ENCODE results near the gene PLCL1. TPM values are rescaled to one million over a fixed set of nuclear protein-coding genes. Genes with fewer than 3 reads are reported as not detected.
A peak's percentile ranks its signal among the peaks of the same experiment; 100 is the strongest.

Gene PLCL1
- total RNA-seq, 1 donor from 2014 or later: 0.20 TPM

DNA sequence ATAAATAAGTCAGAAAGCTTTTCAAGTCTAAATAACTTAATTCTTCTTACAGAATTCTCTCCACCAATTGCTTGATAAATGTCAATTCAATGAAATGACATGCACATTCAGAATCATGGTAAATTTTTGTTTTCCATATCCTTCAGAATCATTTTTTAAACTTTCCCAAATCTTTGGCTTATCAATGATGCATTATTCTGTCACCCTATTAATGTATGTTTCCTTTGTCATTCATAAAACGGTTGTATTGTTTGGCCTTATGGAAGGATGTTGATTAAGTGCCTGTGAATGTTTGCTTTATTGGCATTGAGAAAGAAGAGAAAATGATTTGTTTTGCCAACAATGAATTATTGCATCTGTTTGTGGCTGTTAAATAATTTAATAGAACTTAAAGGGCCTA, 260.9 kb downstream of the PLCL1 start:
- ATAC-seq: no peak

DNA sequence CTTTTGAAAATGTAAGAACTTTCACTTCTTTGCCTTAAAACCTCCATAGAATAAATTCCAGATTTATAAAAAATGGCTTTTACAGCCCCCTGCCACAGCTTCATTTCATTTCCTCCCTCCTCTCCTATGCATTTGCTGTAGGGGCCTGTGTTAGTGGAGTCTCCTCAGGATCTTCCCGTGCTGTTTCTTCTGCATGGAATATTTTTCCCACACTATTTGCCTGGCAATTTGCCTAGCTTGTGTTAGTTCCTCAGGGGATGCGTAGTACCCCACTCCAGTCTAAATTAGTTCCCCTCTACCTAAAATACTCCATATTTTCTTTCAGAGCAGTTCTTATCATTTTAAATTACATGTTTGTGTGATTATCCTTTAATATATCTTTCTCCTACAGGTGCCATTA, 262.2 kb downstream of the PLCL1 start:
- no peak for ATAC-seq

DNA sequence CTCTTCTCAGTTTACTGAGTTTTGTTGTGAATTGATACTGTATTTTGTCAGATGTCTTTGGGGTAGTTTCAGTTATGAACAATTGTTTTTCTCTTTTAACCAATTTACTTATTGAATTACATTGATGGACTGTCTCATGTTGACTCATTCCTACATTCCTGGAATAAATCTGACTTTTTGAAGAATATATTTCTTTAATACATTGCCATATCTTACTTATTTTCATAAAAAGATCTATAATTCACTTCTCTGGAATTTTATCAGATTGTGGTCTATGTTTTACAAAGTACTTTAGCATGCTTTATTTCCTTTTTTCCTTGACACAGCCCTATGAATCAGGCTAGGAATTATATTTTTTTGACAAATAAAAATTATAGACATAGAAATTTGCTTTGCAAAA, 268.3 kb downstream of the PLCL1 start:
- no peak for ATAC-seq

DNA sequence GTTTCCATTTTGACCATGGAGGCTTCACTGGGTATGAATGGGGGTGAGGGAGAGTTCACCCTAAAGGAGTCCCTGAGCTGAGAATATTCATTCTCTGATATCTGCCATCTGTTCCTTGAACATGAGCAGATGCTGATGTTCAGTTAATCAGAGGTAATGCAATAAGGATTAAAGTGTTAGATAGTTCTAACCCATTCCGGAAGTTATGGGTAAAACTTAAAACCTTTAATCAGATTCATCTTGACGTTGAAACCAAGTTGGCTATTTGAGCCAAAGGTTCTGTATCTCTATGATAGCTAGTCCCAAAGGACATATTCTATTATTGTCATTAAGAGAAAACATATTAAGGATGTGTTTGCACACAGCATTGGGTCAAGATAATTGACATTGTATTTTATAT, 268.9 kb downstream of the PLCL1 start:
- no peak for ATAC-seq

DNA sequence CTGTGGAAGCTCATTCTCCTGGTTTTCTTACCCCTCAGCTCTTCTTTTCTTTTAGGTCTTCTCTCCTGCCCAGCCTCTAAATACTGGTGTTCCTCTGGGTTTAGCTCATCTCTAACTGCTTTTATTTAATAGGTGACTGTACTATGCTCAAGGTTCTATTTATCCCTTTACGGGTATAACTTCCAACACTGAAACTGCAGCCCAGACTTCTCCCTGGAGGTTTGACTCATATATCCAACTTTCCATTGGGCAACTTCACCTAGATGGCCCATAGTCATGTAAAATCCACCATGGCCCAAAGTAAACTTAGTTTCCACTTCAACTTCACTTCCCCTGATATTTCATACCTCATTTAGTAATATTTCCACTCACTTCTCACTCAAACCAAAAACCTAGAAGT, 273.1 kb downstream of the PLCL1 start:
- ATAC-seq: no peak

DNA sequence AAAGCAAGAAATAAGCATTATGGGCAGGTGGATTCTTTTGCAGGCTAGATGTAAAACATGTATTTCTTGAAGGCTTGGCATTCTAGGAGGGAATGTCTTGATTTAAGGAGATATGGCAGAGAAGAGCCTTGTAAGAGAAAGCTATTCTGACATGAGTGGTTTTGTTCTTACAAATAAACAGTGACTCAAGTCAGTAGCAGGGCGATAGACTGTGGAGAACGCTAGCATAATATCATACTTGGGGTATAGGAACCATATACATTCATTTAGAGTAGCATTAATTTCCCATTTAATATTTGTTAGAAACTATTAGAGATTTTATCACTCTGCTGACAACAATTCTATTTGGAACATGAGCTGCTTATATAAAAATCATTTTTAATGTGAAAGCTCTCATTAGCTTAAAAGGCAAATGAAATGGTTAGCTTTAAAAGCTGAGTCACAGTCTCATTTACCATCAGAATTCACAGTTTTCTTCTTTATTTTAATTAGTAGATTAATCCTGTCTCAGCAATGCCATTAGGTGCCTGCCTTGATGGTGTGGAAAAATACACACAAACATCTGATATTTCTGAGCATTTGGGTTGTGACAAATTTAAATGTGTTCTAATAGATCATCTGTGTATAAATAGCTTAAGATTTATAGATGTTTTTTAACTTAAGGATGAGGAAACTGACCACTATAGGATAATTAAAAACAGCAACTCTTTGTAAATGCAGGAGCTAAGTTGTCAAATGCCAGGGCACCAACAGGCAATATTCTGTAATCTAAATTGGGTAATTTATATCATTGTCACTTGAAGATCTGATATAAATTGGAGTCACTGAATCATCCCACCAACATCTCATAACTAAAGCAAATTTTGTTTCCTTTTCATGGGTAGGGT, 276.7 kb downstream of the PLCL1 start:
- ATAC-seq: no peak

DNA sequence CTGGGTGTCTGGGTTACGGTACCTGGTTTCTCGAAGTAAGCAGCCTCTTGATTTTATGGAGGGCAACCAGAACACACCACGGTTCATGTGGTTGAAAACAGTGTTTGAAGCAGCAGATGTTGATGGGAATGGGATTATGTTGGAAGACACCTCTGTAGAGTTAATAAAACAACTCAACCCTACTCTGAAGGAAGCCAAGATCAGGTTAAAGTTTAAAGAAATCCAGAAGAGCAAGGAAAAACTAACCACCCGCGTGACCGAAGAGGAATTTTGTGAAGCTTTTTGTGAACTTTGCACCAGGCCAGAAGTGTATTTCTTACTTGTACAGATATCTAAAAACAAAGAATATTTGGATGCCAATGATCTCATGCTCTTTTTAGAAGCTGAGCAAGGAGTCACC, 279.8 kb downstream of the PLCL1 start:
- no peak for ATAC-seq

DNA sequence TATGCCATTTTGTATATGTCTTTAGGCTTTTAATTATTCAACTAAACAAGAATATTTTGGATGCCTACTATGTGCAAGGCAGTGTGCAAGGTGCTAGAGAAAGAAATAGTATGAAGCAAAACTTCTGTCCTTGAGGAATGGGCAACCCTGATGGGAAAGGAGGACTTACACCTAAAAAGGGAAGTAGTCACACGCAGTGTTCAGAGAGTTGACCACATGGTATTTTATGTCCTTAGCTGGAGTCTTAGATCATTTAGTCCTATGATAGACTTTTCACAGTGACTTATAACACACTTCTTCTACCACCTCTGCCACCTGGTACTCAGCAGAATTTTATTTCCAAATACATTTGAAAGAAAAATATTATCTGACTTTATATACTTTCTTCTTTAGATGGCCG, 291.6 kb downstream of the PLCL1 start:
- no peak for ATAC-seq

DNA sequence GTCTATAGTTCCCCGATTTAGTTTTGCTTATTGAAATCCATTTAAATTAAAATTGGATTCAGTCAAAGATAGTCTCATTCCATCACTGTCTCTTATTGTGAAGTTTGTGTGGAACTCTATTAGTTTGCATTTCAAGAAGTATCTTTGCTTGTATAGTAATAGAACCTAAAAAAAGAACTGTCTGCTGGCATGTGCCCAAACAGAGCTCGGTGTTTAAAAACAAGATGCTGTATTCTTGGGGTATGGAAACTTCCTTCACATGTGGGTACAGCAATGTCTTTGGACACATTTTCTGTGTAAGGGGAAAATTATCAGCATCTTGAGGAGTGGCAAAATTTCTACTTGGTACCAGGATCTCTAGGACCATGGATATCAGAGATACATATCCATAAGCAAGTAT, 292.6 kb downstream of the PLCL1 start:
- ATAC-seq: no peak

DNA sequence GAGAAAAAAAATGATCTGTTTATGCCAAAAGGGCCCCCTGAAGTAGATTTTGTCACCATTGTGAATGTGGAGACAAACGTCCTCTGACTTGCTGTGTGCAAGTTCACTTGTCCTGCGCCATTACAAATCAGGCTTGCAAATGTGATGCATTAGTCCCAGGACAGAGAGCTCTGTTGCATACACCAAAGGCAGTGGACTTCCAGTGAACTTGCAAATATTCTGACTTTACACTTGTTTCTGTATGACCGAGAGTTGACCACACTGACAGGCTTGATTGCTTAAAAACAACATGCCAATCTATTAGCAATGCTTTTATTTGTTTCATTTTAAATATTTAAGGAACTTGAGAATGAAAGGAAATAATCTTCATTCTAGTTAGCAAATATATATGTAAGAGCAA, 293.2 kb downstream of the PLCL1 start:
- ATAC-seq: no peak

DNA sequence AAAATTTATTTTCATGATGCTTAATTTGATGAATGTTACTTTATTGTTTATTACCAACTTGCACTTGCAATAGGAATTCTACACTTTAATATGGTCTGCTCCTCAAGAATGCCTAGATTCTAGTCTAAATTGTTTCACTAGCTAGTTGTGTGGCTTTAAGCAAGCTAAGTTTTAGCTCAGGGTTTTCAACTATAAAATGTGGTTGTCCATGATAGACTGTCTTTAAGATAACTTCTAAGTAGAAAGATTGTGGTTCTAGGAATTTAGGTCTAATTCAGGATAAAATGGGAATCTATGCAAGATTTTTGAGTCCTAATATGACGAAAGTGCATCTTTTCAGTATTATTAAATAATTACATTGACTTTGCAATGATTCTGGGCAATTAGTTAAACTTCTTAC, 294.0 kb downstream of the PLCL1 start:
- no peak for ATAC-seq

DNA sequence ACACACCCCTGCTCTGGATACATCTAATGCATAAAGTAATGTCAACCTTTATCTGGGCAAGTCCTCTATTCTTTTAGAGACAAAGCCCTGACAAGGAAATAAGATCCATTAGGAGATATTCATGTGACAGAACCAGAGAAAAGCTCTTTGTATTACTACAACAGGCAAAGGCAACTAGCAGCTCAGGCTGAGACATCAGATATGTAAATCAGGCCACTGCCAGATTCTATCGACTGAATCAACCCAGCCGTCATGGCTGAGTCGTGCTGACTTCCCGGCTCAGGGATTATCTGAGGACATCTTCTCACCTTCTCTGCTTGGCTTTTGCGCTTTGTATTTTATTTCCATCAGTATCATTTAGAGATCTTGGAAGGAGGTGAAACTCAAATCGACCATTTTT, 294.5 kb downstream of the PLCL1 start:
- ATAC-seq: no peak

DNA sequence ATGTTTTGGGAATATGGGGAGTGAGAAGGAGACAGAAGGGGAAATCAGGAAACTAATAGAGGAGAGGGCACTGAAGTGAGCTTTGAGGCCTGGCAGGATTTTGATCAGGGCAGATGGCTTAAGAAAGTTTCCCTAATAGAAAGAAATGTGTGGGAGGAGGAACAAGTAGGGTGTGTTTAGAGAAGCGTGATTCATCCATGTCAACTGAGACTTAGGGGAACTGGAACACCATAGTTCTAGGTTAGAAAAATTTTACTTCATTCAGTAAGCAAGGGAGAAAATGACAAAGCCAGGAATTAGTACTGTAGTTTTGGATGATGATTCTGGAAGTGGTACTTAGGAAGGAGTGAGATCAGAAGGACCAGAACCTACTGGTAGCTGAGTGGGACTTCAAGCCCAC, 296.0 kb downstream of the PLCL1 start:
- ATAC-seq: peak; percentile 32

DNA sequence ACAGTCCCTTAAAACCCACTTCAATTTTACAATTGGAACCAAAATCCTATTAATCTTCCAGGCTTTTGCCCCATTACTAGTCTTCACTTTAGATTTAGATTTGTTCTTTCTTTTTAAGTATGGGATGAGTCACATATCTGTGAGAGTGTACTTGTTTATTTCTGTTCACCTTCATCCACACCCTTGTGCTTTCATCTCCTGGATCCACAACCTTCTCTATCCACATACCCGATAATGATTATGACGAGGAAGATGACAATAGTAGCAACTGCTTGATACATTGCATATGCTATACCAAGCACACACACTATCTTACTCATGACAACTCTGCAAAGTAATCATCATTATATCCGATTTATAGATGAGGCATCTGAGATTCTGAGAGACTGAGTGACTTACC, 297.3 kb downstream of the PLCL1 start:
- ATAC-seq: no peak

DNA sequence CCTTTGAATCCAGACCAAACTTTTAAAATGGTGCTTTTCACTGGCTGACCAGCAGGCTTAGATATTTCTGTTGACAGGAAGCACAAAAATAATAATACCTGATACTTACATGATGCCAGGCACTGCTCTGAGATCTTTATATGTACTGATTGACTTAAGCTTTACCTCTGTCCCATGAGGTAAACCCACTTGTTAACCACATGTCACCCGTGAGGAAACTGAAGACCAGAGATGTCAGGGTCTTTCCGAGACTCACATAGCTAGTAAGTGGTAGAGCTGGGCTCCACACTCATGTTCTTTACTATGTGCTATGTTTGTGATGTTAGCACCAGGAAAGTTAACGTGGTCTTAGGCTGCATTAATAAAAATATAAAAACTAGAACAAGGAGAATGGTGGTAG, 297.7 kb downstream of the PLCL1 start:
- ATAC-seq: no peak

DNA sequence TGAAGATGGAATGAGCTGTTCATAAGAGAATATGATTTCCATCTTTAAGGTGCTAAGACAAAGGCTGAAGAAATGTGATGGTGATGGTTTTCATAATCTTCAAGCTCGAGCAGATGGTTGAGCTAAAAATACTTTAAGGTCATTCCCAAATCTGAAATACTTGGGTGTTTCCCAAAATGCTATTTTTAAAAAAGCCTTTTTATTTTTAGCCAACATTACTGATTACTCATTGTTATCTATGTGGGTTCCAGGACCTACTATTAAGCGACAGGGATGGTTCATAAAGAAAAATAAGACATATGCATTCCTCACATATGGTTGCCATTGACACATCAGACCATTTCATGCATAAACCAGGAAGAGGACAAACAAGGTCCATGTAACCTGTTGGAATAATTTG, 298.5 kb downstream of the PLCL1 start:
- ATAC-seq: no peak

DNA sequence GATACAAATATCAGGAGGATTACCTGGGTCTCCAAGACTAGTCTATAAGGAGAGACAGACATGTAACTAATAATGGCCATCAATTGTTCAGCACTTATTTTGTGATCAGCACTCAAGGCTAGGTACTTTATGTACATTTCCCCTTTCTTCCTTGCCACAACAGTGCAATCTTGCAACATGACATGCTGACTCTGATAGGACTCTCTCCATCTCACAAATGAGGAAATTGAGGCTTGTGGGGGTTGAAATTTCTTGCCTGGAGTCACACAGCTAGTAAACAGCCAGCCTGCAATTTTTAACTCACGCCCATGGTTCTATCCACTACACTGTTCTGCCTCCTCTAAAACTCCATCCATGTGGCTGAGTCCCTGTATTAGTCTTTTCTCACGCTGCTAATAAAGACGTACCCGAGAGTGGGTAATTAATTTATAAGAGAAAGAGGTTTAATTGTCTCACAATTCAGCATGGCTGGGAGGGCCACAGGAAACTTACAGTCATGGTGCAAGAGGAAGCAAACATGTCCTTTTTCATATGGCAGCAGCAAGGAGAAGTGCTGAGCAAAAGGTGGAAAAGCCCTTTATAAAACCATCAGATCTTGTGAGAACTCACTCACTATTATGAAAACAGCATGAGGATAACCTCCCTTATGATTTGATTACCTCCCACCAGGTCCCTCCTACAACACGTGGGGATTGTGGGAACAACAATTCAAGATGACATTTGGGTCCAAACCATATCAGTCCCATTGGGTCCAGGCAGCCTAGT, 302.4 kb downstream of the PLCL1 start:
- ATAC-seq: no peak

DNA sequence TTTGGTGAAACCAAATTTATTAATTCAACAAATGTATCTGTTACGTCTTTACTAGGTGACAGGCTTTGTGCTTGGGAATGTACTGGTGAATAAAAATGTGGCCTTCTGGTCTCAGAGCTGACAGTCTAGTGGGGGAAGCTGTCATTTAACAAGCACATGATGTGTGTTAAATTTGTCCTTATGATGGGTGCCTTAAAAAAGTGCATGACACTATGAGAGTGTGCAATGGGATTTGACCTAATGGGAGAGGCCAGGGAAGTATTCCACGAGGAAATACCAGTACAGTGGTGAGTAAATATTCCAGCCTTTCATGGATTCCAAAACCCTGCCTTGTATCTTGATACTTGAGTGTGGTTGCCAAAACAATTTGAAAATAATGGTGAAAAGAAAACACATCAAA, 308.9 kb downstream of the PLCL1 start:
- ATAC-seq: no peak

DNA sequence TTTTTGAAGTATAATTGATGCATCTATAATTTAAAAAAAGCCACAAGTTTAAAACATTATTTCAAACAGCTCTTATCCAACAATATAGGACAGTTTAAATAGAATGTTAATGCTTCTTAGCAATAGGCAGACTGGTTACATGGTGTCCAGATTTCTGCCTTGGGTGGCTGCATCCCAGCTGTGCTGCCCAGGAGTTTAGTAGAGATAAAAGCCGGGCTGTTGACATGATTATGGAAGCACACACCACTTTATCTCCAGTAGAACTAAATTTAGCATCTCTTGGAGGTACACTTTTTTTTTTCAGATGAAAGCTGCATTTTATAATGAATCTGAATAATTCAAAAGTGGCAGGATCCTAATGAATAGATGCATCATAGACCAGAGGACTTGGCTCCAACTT, 309.7 kb downstream of the PLCL1 start:
- no peak for ATAC-seq

DNA sequence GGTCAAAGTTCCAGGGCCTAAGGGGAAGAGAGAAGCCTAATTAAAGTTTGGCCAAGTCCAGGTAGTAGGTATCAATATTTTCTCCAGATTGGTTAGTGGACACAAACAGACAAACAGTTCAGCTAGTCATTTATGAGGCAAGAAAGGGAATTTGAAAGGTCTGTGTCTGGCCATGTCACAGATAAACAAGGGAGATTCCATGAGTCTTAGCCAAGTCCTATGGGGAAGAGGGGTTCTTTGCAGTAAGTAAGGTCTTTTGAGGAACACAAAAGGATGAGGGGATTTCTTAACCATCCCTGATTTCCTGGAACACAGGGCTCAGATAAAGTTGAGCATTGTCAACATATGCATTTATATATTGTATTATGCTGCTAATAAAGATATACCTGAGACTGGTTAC, 310.8 kb downstream of the PLCL1 start:
- ATAC-seq: no peak

DNA sequence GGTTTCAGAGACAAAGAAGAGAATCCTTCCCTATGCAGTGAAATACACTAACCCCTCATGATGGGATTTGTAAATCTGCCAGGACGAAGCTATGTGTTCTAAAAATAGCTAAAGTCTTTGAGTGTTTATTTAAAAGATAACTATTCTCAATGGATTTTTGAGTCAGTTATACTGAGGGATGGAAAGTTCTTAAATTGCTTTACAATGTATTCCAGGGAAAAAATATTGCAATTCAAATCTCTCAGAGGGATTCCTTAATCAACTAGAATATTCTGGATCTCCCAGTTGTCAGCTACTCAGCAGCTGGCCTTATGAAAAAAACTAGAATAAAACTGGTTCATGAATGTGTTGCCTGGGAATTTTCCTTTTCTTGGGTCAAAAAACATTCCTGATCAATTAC, 312.4 kb downstream of the PLCL1 start:
- ATAC-seq: no peak

DNA sequence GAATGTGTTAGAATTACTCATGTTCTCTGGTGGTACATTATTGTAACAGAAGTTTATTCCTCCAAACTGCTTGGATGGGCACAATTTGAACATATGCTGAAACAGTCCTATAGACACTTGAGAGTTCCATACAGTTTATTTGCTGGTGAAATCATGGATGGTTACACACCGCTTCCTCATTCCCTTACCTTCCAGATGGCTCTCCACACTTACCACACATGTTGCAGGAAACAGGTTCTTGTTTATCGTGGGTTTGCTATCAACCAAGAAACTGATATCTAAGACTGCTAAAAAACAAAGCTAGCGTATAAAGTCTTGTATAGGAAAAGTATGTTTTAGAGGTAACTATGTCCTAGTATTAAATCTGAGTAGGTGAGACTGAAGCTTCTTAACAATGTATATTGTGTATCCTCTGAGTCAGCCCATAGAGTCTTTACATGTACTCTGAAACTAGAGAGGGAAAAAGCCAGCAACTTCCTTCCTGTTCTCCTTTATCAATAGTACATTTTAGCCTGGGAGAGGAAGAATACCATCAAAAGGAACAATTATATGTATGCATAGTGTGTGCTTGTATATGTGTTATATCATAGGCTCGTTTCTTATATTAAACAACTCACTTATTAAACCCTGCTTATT, 313.1 kb downstream of the PLCL1 start:
- no peak for ATAC-seq

DNA sequence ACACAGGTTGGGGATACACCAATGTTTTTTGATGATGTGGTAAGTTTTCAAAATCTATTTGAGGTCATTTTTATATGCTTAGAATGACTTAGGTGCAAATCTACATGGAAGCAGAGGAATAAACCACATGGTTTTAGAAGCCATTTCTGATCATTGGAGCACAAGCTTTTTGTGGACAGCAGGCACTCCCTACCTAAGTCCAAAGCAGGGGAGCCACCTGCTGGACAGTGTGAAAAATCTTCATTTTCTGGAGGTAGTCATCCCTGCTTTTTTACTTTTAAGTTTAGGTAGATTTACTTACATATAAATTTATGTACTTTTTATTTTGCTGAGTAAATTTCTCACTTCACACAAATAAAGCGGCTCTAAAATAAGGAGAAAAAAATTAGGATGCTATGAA, 323.2 kb downstream of the PLCL1 start:
- peak; percentile 57 for ATAC-seq

DNA sequence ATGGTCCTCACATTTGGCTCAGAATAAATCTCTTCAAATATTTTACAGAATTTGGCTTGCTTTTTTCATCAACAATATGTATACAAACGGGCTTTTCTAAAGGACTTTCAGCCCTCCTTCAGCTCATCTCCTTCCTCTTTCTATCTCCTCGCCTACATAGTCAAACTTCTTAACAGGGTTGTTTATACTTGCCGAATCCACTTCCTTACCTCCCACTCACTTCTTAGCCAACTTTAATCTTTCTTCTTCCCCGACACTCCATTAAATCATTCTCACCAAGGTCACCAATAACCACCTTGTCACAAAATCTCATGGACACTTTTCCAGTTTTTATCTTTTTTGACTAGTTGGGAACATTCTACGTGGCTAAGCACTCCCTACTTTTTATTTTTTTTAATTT, 325.2 kb downstream of the PLCL1 start:
- ATAC-seq: no peak

Measured in esophagus mucosa (tissue), 1 donor.